ENCODE measurements around the gene ADAM12. TPM values are rescaled to one million over a fixed set of nuclear protein-coding genes. Genes with fewer than 3 reads are reported as not detected.

The ADAM12 gene
- total and polyA plus RNA-seq, 2 of the 13 experiments (the other 11 are each of a cell fraction or from before 2014, with no cell fraction given), result not detected

GRCh38 chr10:126353666-126354065 lies 34.6 kb downstream of the ADAM12 start (continued):
- TF ChIP-seq PPARG (CRISPR knock-in tag; conservative IDR thresholded peaks at IDR 0.05) (no peak), RELA (CRISPR knock-in tag; IDR thresholded peaks at IDR 0.05) (no peak), RERE (CRISPR knock-in tag; IDR thresholded peaks at IDR 0.05; ENCODE audit: low read depth) (no peak), CSRNP1 (CRISPR knock-in tag; IDR thresholded peaks at IDR 0.05) (no peak), RXRB (CRISPR knock-in tag; IDR thresholded peaks at IDR 0.05; ENCODE audit: borderline replicate concordance) (no peak), MIXL1 (CRISPR knock-in tag; IDR thresholded peaks at IDR 0.05) (no peak)

GRCh38 chr10:126352453-126352852 lies 35.8 kb downstream of the ADAM12 start:
- POLR2A ChIA-PET, result no interaction called here
- in situ Hi-C loops (cut with HindIII; ENCODE audit: extremely low pct_ligation_motif_present, low pct_unique_long_range_greater_than_20kb) (no loop called here), intact Hi-C loops (cut with micrococcal nuclease; ENCODE audit: unreplicated experiment) (no loop called here)
- Histone ChIP-seq H3K9ac (ENCODE audit: insufficient read depth, low read depth, low read length) (no peak overlapping the region), H3K27me3 (ENCODE audit: control insufficient read depth in 1 of 2, insufficient read depth in 2 of 2, low read length in 2 of 2) (peaks cover 1 to 10% of the 10 kb centered on the region in 2 experiments; a peak in 2 of 5 replicates), H3K79me2 (ENCODE audit: insufficient read depth, low read length) (no peaks in the 10 kb centered on the region), H3K4me3 (replicated peaks in 1 of 3; ENCODE audit: insufficient read depth in 1 of 3, low read depth in 2 of 3, low read length in 3 of 3) (no peak overlapping the region), H3K4me1 (ENCODE audit: insufficient read depth, low read length) (no peaks in the 10 kb centered on the region), H4K20me1 (ENCODE audit: insufficient read depth, low read length) (no peaks in the 10 kb centered on the region), H2AFZ (ENCODE audit: low read length) (no peak overlapping the region), H3K9me3 (ENCODE audit: low read length) (peaks cover 3% of the 10 kb centered on the region), H3K36me3 (replicated peaks in 1 of 2; ENCODE audit: control insufficient read depth in 1 of 2, insufficient read depth in 2 of 2, low read length in 2 of 2) (no peaks in the 10 kb centered on the region), H3K27ac (ENCODE audit: extremely low read length, insufficient read depth, low read length) (no peak overlapping the region), H3K4me2 (ENCODE audit: low read depth, low read length) (no peak overlapping the region)
- TF ChIP-seq, protein P1, sequence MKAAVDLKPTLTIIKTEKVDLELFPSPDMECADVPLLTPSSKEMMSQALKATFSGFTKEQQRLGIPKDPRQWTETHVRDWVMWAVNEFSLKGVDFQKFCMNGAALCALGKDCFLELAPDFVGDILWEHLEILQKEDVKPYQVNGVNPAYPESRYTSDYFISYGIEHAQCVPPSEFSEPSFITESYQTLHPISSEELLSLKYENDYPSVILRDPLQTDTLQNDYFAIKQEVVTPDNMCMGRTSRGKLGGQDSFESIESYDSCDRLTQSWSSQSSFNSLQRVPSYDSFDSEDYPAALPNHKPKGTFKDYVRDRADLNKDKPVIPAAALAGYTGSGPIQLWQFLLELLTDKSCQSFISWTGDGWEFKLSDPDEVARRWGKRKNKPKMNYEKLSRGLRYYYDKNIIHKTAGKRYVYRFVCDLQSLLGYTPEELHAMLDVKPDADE (CRISPR knock-in tag; IDR thresholded peaks at IDR 0.05), result no peak
- TF ChIP-seq GATAD2A (CRISPR knock-in tag; IDR thresholded peaks at IDR 0.05), result no peak
- FAIRE-seq (no peak), DNase-seq (ENCODE audit: low spot score) (no peak), ATAC-seq (no peak)
- WGBS (ENCODE audit: low lambda C conversion rate), result 32% methylated on average over 4 of the region's 4 CpGs
- BruUV-seq (replicated peaks), result no TSS peak
- CTCF ChIA-PET (ENCODE audit: low intra/inter-chr PET ratio, low total read pairs), result no interaction called here
